DND-41 (cell line): Measurements from ENCODE around the gene TBATA.
A peak's percentile ranks its signal among the peaks of the same experiment; 100 is the strongest.

Source experiments
- EZH2 ChIP-seq: IDR thresholded peaks from 3 replicates; pipeline ENCODE4 v1.6.1; 2012; ENCODE audit warnings: borderline replicate concordance, low read depth, mild to moderate bottlenecking, moderate library complexity, low read length, inconsistent platforms; ENCODE audit not compliant: severe bottlenecking
- TF ChIP-seq, protein P1 (sequence below): IDR thresholded peaks from 2 replicates; pipeline ENCODE4 v1.5.1; 2012; ENCODE audit warnings: borderline replicate concordance, low read length, moderate library complexity, mild to moderate bottlenecking; ENCODE audit not compliant: poor library complexity, severe bottlenecking; ENCODE audit errors: extremely low read depth

DNA sequence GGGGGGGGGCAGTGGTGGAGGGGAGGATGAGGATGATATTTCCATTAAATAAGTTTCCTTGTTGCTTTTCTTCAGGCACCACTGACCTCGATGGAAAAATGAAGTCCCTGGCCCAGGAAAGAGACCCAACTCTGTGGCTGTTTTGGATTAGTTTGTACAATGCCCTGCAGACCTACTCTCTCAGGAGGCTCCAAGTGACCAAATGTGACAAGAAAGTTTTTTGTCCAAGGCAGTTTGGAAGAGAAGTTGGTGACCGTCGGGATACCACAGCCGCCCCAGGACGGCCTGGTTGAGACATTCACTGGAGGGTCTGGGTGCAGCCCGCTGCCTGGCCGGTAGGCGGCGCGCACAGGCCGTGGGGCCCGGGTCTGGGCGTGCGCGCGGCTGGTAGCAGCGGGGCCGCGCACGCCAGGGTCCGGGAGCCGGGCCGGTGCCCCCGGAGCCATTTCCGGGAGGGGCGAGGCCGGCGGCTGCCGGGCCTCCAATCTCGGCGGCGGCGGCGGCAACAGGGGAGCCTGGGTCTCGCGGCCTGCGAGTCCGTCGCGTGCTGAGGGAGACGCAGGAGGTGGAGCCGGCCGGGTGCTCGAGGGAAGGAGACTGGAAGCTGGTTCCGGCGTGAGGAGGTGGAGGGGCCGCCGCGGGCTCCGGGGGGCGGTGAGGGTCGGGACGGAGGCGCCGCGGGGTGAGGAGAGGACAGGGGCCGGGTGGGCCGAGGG, 30.5 kb upstream of the TBATA start, which contains the start of gene SGPL1:
- no peak for TF ChIP-seq EZH2
- TF ChIP-seq, protein P1, sequence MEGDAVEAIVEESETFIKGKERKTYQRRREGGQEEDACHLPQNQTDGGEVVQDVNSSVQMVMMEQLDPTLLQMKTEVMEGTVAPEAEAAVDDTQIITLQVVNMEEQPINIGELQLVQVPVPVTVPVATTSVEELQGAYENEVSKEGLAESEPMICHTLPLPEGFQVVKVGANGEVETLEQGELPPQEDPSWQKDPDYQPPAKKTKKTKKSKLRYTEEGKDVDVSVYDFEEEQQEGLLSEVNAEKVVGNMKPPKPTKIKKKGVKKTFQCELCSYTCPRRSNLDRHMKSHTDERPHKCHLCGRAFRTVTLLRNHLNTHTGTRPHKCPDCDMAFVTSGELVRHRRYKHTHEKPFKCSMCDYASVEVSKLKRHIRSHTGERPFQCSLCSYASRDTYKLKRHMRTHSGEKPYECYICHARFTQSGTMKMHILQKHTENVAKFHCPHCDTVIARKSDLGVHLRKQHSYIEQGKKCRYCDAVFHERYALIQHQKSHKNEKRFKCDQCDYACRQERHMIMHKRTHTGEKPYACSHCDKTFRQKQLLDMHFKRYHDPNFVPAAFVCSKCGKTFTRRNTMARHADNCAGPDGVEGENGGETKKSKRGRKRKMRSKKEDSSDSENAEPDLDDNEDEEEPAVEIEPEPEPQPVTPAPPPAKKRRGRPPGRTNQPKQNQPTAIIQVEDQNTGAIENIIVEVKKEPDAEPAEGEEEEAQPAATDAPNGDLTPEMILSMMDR: peak; percentile 97
